Measurements from ENCODE around the gene FBXO41.
A peak's percentile ranks its signal among the peaks of the same experiment; 100 is the strongest.

FBXO41 gene

DNA sequence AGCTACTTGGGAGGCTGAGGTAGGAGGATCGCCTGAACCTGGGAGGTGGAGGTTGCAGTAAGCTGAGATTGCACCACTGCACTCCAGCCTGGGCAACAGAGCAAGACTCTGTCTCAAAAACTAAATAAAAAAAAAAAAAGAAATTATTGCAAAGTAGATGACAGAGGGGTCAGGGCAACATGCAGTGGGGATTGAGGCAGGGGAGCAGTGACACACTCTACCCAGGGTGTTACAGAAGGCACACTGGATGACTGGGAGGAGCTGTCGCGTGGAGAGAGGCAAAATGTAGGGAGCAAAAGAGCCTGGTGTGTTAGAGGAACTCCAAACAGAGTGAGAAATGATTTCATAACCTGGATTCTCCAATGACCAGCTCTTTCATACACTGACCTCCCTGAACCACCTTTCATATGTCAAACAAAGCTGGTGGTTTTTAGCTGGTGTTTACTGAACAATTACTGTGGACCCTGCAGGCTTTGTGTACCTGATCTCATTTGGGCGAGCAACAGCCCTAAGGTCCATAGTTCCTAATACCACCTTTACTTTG, 22.1 kb downstream of the FBXO41 start:
- H3K4me3 ChIP-seq (replicated peaks; ENCODE audit: low read depth, low read length), result no peak overlapping the region
- no peak for TF ChIP-seq CTCF (IDR thresholded peaks at IDR 0.05; ENCODE audit: low read length, missing control alignments)

DNA sequence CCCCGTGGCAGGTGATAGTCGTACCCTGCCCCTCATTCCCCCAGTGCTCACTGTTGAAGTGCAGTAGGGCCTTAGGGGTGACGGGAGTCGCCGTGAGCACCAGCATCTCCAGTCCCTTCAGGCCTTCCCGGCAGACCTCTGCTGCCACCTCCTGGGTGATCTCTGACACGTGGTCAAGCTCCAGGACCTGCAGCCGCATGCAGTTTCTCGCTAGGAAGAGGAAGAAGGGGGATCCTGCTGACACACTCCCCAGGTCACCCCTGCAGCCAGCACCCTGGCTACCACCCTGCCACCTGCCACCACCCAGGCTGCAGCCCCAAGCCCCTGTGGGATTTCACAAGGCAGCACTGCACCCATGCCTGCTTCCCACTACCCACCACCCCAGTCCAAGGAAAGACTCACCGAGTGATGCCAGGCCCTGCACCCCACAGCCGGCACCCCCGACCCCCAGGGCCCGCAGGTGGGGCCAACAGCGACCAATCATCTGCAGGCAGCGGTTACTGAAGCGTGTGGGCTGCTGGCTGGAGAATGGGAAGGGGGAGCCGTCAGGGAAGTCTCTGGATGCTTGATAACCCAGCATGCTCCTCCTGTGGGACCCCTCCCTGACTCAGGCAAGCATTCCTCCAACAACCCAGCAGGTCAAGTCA, 23.8 kb downstream of the FBXO41 start:
- peak; percentile 71 for DNase-seq (ENCODE audit: low read depth)
- peak; percentile 69 for TF ChIP-seq CTCF (IDR thresholded peaks at IDR 0.05; ENCODE audit: low read length, missing control alignments)
- H3K4me3 ChIP-seq (replicated peaks; ENCODE audit: low read depth, low read length), result no peak overlapping the region

More for the DNA sequence above, 22.1 kb downstream of the FBXO41 start:
- DNase-seq (ENCODE audit: low read depth), result no peak

DNA sequence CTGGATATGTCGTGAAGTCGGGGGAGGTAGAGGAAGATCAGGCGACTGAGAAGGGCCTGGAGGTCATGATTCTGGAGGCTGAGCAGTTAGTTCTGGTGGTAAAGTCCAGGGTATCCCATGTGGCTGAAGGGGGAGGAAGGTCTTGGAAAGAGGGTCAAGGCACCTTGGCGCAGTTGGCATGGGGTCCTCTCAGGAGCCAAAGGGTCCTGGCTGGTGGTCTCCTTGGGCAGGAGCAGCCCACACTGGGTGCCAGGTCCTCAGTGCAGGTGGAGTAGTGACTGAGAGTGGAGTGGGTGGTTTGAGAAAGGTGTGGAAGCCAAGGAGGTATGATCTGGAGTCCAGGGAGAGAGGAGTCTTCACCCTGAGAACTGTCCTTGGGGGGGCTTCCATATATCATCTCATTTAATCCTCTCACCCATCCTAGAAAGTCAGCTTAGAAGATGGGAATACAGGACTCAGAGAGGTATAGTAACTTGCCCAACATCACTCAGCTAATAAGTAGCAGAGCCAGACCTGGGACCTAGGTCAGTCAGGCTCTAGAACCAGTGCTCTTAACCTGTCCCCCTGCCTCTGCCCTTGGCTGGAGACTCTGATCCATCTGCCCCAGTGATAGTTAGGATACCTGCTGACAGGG, 24.5 kb downstream of the FBXO41 start:
- no peak for TF ChIP-seq CTCF (IDR thresholded peaks at IDR 0.05; ENCODE audit: low read length, missing control alignments)
- no peak overlapping the region for H3K4me3 ChIP-seq (replicated peaks; ENCODE audit: low read depth, low read length)
- DNase-seq (ENCODE audit: low read depth), result no peak

DNA sequence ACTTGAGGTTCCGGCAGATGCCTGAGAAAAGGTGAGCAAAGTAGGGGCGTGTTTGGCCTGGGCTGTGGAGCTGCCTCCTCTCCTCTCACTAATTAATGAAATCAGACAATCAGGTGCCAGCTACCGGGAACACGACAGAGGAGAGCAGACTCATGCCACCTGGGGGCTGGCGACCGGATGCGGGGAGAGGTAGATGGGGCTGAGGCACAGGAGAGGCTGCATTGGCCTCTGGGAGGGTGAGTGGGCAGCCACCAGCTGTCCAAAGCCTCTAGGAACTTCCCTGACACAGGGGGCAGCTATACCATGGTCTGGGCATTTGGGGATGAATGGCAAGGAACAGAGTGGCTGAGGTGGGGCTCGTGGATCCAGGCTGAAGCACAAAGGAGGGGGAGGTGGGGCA, 25.0 kb downstream of the FBXO41 start:
- TF ChIP-seq CTCF (IDR thresholded peaks at IDR 0.05; ENCODE audit: low read length, missing control alignments), result no peak
- no peak for DNase-seq (ENCODE audit: low read depth)

DNA sequence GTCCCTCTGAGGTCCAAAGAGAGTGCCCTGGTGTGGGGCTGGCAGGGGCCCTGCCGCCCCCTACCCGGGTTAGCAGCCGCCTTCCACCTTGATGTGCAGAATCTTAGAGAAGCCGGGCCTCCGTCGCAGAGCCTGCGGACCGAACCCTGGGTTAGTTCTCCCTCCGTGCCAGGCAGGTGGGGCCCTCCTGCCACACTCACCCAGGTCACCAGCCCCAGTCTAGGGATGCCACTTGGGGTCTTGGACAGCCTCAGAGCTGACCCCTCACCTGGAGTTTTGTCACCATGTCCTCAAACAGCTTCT, 25.4 kb downstream of the FBXO41 start:
- no peak for TF ChIP-seq CTCF (IDR thresholded peaks at IDR 0.05; ENCODE audit: low read length, missing control alignments)

More for the DNA sequence above, 25.0 kb downstream of the FBXO41 start:
- H3K4me3 ChIP-seq (replicated peaks; ENCODE audit: low read depth, low read length), result no peak overlapping the region

GRCh38 chr2:73258186-73258912, 25.9 kb downstream of the FBXO41 start:
- DNase-seq (ENCODE audit: low read depth), result no peak
- no peak overlapping the region for H3K4me3 ChIP-seq (replicated peaks; ENCODE audit: low read depth, low read length)
- TF ChIP-seq CTCF (IDR thresholded peaks at IDR 0.05; ENCODE audit: low read length, missing control alignments), result no peak

More for the DNA sequence above, 25.4 kb downstream of the FBXO41 start:
- no peak for DNase-seq (ENCODE audit: low read depth)
- H3K4me3 ChIP-seq (replicated peaks; ENCODE audit: low read depth, low read length), result no peak overlapping the region
